ENCODE data around the gene DHX58.

GRCh38 chr17:42103221-42103954 is 9.1 kb downstream of the DHX58 start:
- TF ChIP-seq RAD21 (IDR thresholded peaks at IDR 0.05) (no peak), REST (IDR thresholded peaks at IDR 0.05) (no peak), CTCF (IDR thresholded peaks at IDR 0.05; ENCODE audit: low read depth, low read length, missing input control) (no peak), SP1 (IDR thresholded peaks at IDR 0.05) (no peak), RXRA (IDR thresholded peaks at IDR 0.05) (no peak), TAF1 (conservative IDR thresholded peaks at IDR 0.05) (no peak), NR2F2 (IDR thresholded peaks at IDR 0.05) (no peak)
